ENCODE measurements around the gene FPR3.

- TF ChIP-seq RAD21 (IDR thresholded peaks at IDR 0.05; ENCODE audit: low read depth) = no peak
- TF ChIP-seq TAF1 (IDR thresholded peaks at IDR 0.05; ENCODE audit: low read depth) = no peak
- no peak for TF ChIP-seq NFIC (IDR thresholded peaks at IDR 0.05)
- TF ChIP-seq CREB1 (IDR thresholded peaks at IDR 0.05; ENCODE audit: low read depth) = no peak
- no peak for TF ChIP-seq REST (IDR thresholded peaks at IDR 0.05; ENCODE audit: low read depth)
- no peak for TF ChIP-seq EP300 (IDR thresholded peaks at IDR 0.05; ENCODE audit: borderline replicate concordance)
- TF ChIP-seq TEAD4 (IDR thresholded peaks at IDR 0.05) = no peak
- no peak for TF ChIP-seq FOXM1 (IDR thresholded peaks at IDR 0.05; ENCODE audit: borderline replicate concordance, low read depth)
- TF ChIP-seq TCF12 (IDR thresholded peaks at IDR 0.05; ENCODE audit: low read depth) = no peak
- TF ChIP-seq YY1 (IDR thresholded peaks at IDR 0.05; ENCODE audit: low read depth) = no peak
- no peak for TF ChIP-seq CEBPB (IDR thresholded peaks at IDR 0.05)
- TF ChIP-seq, protein P1, sequence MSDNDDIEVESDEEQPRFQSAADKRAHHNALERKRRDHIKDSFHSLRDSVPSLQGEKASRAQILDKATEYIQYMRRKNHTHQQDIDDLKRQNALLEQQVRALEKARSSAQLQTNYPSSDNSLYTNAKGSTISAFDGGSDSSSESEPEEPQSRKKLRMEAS (IDR thresholded peaks at IDR 0.05) = no peak
- TF ChIP-seq EGR1 (IDR thresholded peaks at IDR 0.05) = no peak
These were observed 44.4 kb upstream of the FPR3 start for GRCh38 chr19:51750400-51751094.

Data from Ishikawa (cell line).